ENCODE data around the gene PKM.

PKM gene

DNA sequence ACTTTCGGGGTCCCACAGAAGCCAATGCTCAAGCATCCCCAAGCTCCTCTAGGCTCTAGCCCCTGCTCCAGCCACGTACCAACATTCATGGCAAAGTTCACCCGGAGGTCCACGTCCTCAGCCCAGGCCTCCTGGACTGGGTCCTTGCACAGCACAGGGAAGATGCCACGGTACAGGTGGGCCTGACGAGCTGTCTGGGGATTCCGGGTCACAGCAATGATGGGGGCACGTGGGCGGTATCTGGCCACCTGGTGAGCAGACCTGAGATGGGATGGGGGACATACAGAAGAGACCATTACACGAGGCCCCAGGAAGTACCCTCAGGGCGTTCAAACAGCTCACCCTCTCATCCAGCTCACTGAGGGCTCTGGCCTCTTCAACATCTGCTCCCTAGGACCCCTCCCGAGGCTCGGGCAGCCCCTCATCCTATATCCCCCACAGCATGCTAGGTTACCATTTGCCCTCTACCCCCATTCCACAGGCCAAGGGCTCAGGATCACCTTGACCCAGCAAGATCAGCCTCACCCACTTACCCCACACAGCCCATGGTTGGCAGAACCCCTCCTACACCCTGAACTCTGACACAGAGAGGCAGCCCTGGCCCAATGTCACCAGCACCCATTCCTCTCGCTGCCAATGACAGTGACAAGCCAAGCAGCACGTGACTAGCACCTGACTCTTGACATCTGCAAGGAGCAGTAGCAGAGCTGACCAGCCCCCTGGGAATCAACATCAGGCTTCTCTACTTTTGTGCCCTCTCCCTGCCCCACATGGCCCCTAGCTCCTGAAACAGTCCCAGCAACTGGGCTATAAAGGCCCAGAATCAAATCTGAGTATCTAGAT is 30.4 kb downstream of the PKM start:
- Mint-ChIP-seq H3K4me1 (ENCODE audit: low read depth) (peaks cover 22% of the 10 kb centered on the region), H3K4me3 (no peak overlapping the region), H3K27ac (peak overlapping the region; percentile 22), H3K36me3 (ENCODE audit: low read depth) (peaks cover 72% of the 10 kb centered on the region), H3K9me3 (no peaks in the 10 kb centered on the region), H3K27me3 (ENCODE audit: low read depth) (peaks cover 12% of the 10 kb centered on the region)

DNA sequence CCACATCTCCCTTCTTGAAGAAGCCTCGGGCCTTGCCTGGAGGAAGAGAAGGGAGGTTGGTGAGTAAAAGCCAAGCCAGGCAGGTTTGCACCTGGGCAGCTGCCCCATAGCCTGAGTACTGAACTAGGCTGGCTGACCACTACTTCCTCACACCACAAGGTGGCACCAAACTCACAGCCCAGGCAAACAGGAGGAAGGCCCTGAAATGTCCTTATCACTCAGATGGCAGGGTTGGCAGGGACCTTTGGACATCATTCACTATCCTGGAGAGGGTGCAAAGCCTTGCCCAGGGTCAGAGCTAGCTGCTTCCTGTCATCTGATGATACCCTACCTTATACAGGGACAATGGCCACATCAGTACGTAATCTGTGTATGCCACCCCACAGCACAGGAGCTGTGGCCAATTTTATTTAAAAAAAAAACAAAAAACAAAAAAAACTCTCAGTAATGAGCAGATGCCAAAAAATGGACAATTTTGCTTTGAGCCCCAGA is 31.2 kb downstream of the PKM start:
- Mint-ChIP-seq H3K9me3 (no peaks in the 10 kb centered on the region), H3K36me3 (ENCODE audit: low read depth) (peaks cover 63% of the 10 kb centered on the region), H3K27me3 (ENCODE audit: low read depth) (peaks cover 12% of the 10 kb centered on the region), H3K4me1 (ENCODE audit: low read depth) (peaks cover 18% of the 10 kb centered on the region), H3K4me3 (no peak overlapping the region), H3K27ac (no peak overlapping the region)

- H3K27ac Mint-ChIP-seq: no peak overlapping the region
- H3K4me3 Mint-ChIP-seq: no peak overlapping the region
- no peaks in the 10 kb centered on the region for H3K9me3 Mint-ChIP-seq
- peaks cover 12% of the 10 kb centered on the region for H3K27me3 Mint-ChIP-seq (ENCODE audit: low read depth)
- peaks cover 57% of the 10 kb centered on the region for H3K36me3 Mint-ChIP-seq (ENCODE audit: low read depth)
- peaks cover 17% of the 10 kb centered on the region for H3K4me1 Mint-ChIP-seq (ENCODE audit: low read depth)
Measured at GRCh38 chr15:72199205-72199515, 31.8 kb downstream of the PKM start.

GRCh38 chr15:72198356-72199204 is 32.4 kb downstream of the PKM start:
- peaks cover 17% of the 10 kb centered on the region for H3K4me1 Mint-ChIP-seq (ENCODE audit: low read depth)
- peaks cover 12% of the 10 kb centered on the region for H3K27me3 Mint-ChIP-seq (ENCODE audit: low read depth)
- H3K9me3 Mint-ChIP-seq: no peaks in the 10 kb centered on the region
- H3K36me3 Mint-ChIP-seq (ENCODE audit: low read depth): peaks cover 53% of the 10 kb centered on the region
- H3K27ac Mint-ChIP-seq: no peak overlapping the region
- H3K4me3 Mint-ChIP-seq: no peak overlapping the region

DNA sequence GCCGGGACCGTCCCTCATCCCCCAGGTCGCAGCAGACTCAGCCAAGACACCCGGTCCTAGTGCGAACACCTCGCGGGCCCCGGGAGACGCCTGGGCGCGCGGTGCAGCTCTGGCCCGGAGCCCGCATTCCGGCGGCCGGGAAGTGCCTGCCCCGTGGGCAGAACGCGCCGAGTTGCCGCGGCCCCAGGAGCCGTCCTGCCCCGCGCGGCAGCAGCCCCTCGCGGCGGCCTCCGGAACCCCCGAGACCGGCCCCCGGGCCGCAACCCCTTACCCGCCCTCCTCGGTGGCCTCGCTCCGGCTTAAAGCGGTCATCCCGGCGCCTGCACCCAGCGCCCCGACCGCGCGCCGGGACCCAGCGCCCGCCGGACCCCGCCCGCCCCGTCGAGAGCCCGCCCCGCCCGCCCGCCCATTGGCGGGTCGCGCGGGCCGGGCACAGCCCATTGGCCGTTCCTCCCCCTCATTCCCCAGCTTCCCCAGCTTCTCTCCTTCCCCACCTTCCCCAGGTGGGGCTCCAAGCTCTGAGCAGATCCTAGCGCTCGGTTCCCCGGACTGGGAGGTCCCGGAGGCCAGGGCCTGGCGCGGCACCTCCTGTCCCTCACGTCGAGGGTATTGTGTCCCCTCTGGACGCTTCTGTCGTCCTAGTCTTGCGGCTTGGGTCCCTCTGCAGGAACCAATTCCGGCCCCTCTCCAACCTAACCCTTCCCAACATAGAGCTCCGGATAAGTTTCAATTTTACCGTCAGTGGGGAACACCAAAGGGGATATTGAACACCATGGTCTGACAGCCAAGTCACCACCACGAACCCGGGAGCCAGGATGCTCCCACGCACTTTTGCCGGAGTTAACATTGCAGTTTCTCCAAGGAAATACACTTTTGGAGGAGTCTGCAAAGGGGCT is 33.3 kb downstream of the PKM start, which contains the start of gene GRAMD2A:
GRAMD2A (minus strand) TSS at position 328 of the 896 bp plus-strand sequence.
- H3K4me1 Mint-ChIP-seq (ENCODE audit: low read depth): peaks cover 12% of the 10 kb centered on the region
- no peak within 1 kb of the TSS for H3K27ac Mint-ChIP-seq
- H3K36me3 Mint-ChIP-seq (ENCODE audit: low read depth): peaks cover 45% of the 10 kb centered on the region

DNA sequence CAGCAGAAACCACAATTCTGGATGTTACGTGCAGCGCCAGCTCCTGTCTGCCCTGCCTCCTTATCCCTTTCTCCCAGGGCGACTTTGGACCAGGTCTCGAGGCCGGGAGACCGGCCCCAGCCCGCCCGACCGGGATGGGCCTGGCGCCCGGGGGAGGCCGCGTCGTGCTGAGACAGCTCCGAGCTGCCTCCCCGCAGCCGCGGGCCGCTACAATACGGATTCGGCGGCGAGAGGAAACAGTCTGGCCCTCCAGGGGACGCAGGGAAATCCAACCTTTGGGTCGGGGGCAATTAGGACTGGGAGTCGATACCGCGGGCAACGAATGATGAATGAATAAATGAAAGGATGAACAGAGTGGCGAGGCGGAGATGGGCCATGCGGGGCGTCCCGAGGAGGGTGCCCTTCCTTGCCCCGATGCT is 33.9 kb downstream of the PKM start:
- Mint-ChIP-seq H3K4me3 (no peak overlapping the region), H3K27me3 (ENCODE audit: low read depth) (peaks cover 12% of the 10 kb centered on the region), H3K36me3 (ENCODE audit: low read depth) (peaks cover 40% of the 10 kb centered on the region), H3K4me1 (ENCODE audit: low read depth) (peaks cover 12% of the 10 kb centered on the region), H3K9me3 (no peaks in the 10 kb centered on the region), H3K27ac (no peak overlapping the region)

More for the DNA sequence above, 33.3 kb downstream of the PKM start, which contains the start of gene GRAMD2A:
- Mint-ChIP-seq H3K27me3 (ENCODE audit: low read depth) (peaks cover 12% of the 10 kb centered on the region), H3K4me3 (peak within 1 kb of the TSS; percentile 63), H3K9me3 (no peaks in the 10 kb centered on the region)

- H3K27me3 Mint-ChIP-seq (ENCODE audit: low read depth): peaks cover 12% of the 10 kb centered on the region
- no peak overlapping the region for H3K27ac Mint-ChIP-seq
- peaks cover 12% of the 10 kb centered on the region for H3K4me1 Mint-ChIP-seq (ENCODE audit: low read depth)
- H3K9me3 Mint-ChIP-seq: no peaks in the 10 kb centered on the region
- peaks cover 36% of the 10 kb centered on the region for H3K36me3 Mint-ChIP-seq (ENCODE audit: low read depth)
- H3K4me3 Mint-ChIP-seq: no peak overlapping the region
Measured at GRCh38 chr15:72196409-72197040, 34.5 kb downstream of the PKM start.

DNA sequence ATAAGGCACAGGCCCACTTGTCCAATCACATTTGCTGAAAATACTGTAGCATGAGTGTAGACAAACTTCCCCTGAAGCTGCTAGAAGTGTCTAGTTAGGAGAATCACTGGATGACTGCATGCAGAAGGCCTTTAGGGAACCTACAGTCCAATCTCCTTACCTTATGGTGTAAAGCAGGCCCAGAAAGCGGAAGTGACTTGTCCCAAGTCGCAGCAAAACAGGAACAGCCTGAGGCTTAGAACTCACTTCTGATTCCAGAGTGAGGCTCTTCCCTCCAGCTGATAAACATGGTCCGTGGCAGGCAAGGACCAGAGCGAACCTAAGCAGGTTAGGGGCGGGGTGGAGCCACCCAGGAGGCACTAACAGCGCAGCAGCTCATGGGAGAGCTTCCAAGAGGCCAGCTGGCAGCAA is 35.9 kb downstream of the PKM start:
- Mint-ChIP-seq H3K27ac (no peak overlapping the region), H3K36me3 (ENCODE audit: low read depth) (peaks cover 23% of the 10 kb centered on the region), H3K27me3 (ENCODE audit: low read depth) (peaks cover 18% of the 10 kb centered on the region), H3K9me3 (no peaks in the 10 kb centered on the region), H3K4me3 (no peak overlapping the region), H3K4me1 (ENCODE audit: low read depth) (peaks cover 7% of the 10 kb centered on the region)

- Mint-ChIP-seq H3K4me1 (ENCODE audit: low read depth) (peaks cover 4% of the 10 kb centered on the region), H3K27me3 (ENCODE audit: low read depth) (peaks cover 23% of the 10 kb centered on the region), H3K36me3 (ENCODE audit: low read depth) (peaks cover 11% of the 10 kb centered on the region), H3K27ac (no peak overlapping the region), H3K9me3 (no peaks in the 10 kb centered on the region), H3K4me3 (no peak overlapping the region)
Measured at GRCh38 chr15:72193836-72194396, 37.1 kb downstream of the PKM start.

GRCh38 chr15:72192416-72192815 is 38.6 kb downstream of the PKM start:
- H3K27me3 Mint-ChIP-seq (ENCODE audit: low read depth): peaks cover 27% of the 10 kb centered on the region
- no peaks in the 10 kb centered on the region for H3K36me3 Mint-ChIP-seq (ENCODE audit: low read depth)
- no peak overlapping the region for H3K27ac Mint-ChIP-seq
- H3K9me3 Mint-ChIP-seq: no peaks in the 10 kb centered on the region
- H3K4me1 Mint-ChIP-seq (ENCODE audit: low read depth): peaks cover 1% of the 10 kb centered on the region
- H3K4me3 Mint-ChIP-seq: no peak overlapping the region

- no peaks in the 10 kb centered on the region for H3K9me3 Mint-ChIP-seq
- no peak overlapping the region for H3K27ac Mint-ChIP-seq
- no peaks in the 10 kb centered on the region for H3K36me3 Mint-ChIP-seq (ENCODE audit: low read depth)
- peaks cover 38% of the 10 kb centered on the region for H3K27me3 Mint-ChIP-seq (ENCODE audit: low read depth)
- H3K4me3 Mint-ChIP-seq: no peak overlapping the region
- no peaks in the 10 kb centered on the region for H3K4me1 Mint-ChIP-seq (ENCODE audit: low read depth)
Measured at GRCh38 chr15:72189250-72189902, 41.6 kb downstream of the PKM start.

DNA sequence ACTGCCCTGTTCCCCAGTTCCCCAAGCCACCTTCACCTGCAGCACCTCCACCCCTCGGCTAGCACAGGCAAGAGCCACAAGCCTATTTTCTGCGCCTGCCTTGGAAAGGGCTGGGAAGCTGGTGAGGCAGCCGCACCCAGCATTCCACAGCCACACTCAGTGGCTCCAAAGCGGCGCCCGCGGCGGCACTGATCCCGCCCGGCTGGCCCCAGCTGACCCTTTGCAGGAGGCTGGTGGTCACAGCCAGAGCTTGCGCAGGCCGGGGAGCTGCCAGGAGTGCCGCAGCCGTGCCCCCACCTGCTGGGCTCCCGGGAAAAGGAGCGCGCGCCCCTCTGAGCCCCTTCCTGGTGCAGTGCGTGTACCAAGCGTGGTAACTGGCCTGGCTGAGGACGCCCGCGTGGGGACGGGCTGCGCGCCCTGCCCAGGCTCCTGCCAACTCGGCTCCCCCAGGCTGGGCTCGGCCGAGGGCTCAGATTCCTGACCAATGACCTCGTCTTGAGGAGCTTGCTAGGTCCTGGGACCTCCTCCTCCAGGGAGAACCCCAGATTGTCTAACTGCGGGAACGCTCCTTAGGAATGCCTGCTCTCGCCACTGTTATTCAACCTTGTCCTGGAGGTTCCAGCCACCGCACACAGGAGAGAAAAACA is 46.7 kb downstream of the PKM start:
- Mint-ChIP-seq H3K9me3 (no peaks in the 10 kb centered on the region), H3K36me3 (ENCODE audit: low read depth) (no peaks in the 10 kb centered on the region), H3K4me1 (ENCODE audit: low read depth) (no peaks in the 10 kb centered on the region), H3K27ac (no peak overlapping the region), H3K4me3 (no peak overlapping the region), H3K27me3 (ENCODE audit: low read depth) (peaks cover 59% of the 10 kb centered on the region)

GRCh38 chr15:72183781-72184164 is 47.2 kb downstream of the PKM start:
- Mint-ChIP-seq H3K4me1 (ENCODE audit: low read depth) (no peaks in the 10 kb centered on the region), H3K27me3 (ENCODE audit: low read depth) (peaks cover 57% of the 10 kb centered on the region), H3K27ac (no peak overlapping the region), H3K9me3 (no peaks in the 10 kb centered on the region), H3K36me3 (ENCODE audit: low read depth) (no peaks in the 10 kb centered on the region), H3K4me3 (no peak overlapping the region)
